K562 treated with DMSO at 1 percent for 4 hours (cell line): Measurements from ENCODE around the gene SYNGR3. TPM values are rescaled to one million over a fixed set of nuclear protein-coding genes. Genes with fewer than 3 reads are reported as not detected.

Experiments
- total RNA-seq: library from RNA; unstranded; fragments of 300-600 nt; gene quantifications from 2 replicates; pipeline ENCODE4 v1.2.3, GENCODE V29; 2022; ENCODE audit not compliant: insufficient read depth

SYNGR3 gene, protein sequence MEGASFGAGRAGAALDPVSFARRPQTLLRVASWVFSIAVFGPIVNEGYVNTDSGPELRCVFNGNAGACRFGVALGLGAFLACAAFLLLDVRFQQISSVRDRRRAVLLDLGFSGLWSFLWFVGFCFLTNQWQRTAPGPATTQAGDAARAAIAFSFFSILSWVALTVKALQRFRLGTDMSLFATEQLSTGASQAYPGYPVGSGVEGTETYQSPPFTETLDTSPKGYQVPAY
- total RNA-seq, result 30.6 and 35.1 TPM in 2 replicates

GRCh38 chr16:1989209-1990100 is at the start of gene SYNGR3:
Gene SYNGR3, plus strand, starts transcription at chr16:1989970. Its CDS starts 133 bp downstream, at chr16:1990103.

GRCh38 chr16:1942810-1943726 is 46.7 kb upstream of the SYNGR3 start, which contains the start of gene MSRB1:
Gene MSRB1, minus strand, starts transcription at chr16:1943199. Its CDS starts 43 bp downstream, at chr16:1943156.

GRCh38 chr16:1959269-1960039 is 30.3 kb upstream of the SYNGR3 start, which contains the start of gene NDUFB10:
Gene NDUFB10, plus strand, starts transcription at chr16:1959538. Its CDS starts 87 bp downstream, at chr16:1959625.

GRCh38 chr16:1964506-1965395 is 25.0 kb upstream of the SYNGR3 start, which contains the start of gene RPS2:
Gene RPS2, minus strand, starts transcription at chr16:1964826. Its CDS starts 201 bp downstream, at chr16:1964625.

GRCh38 chr16:1966460-1966859 is 23.3 kb upstream of the SYNGR3 start, which contains the start of gene RNF151:
Gene RNF151, plus strand, starts transcription at chr16:1966856. Its CDS starts 26 bp downstream, at chr16:1966882.

DNA sequence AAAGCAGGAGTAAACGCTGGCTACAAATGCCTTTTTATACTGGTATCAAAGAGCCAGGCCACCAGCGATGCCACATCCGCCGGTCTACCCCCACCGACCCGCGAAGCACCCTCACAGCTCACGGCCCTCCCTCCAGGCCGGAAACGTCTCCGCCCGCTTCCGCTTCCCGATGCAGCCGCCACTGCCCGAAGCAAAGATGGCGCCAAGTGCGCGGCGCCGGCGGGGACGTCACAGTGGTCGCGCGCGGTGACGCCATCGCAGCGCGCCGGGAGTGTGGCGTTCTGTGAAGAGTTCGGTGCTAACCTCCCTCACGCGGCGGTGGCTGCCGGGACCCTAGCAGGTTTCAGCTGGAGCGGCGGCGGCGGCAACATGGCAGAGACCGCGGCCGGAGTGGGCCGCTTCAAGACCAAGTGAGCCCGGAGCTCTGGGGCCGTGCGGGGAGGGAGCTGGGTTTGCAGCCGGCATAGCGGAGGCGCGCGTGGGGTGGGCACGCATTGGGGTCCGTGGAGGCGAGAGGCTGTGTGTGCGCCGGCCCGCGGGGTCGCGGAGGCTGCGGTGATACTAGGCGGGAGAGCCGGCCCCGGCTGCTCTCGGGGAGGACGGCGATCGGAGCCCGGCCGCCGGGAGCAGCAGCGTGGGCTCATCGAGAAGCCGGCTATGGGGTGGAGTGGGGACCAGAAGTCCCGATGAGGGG is 17.8 kb upstream of the SYNGR3 start, which contains the start of gene TBL3:
TBL3 (plus strand) TSS at position 258 of the 694 bp plus-strand sequence; CDS start at position 370, 112 bp downstream.

GRCh38 chr16:1981398-1981836 is 8.4 kb upstream of the SYNGR3 start, which contains the start of gene NOXO1:
Gene NOXO1, minus strand, starts transcription at chr16:1981469. Its CDS starts 290 bp downstream, at chr16:1981179.

GRCh38 chr16:1983544-1984346 is 6.0 kb upstream of the SYNGR3 start, which contains the start of gene GFER:
Gene GFER, plus strand, starts transcription at chr16:1984193. Its CDS starts 26 bp downstream, at chr16:1984219.

GRCh38 chr16:2009791-2010510 is 20.2 kb downstream of the SYNGR3 start, which contains the start of gene ZNF598:
Gene ZNF598, minus strand, starts transcription at chr16:2009821.

GRCh38 chr16:2019518-2019920 is 29.7 kb downstream of the SYNGR3 start, which contains the start of gene NPW:
Gene NPW, plus strand, starts transcription at chr16:2019785.

GRCh38 chr16:2026461-2027023 is 36.8 kb downstream of the SYNGR3 start, which contains the start of gene NHERF2:
Gene NHERF2, plus strand, starts transcription at chr16:2026902. Its CDS starts 104 bp downstream, at chr16:2027006.

Other genes starting within 250 kb of the SYNGR3 start
- gene NME3, start 218.4 kb upstream of the SYNGR3 start, total RNA-seq, result 64.2 and 84.8 TPM in 2 replicates
- 5.9 and 6.2 TPM in 2 replicates for gene EME2, start 217.2 kb upstream of the SYNGR3 start, total RNA-seq
- gene MRPS34, start 216.8 kb upstream of the SYNGR3 start, total RNA-seq, result 233 and 260 TPM in 2 replicates
- gene SPSB3, start 207.4 kb upstream of the SYNGR3 start, total RNA-seq, result 61.7 and 72.9 TPM in 2 replicates
- gene NUBP2, start 207.0 kb upstream of the SYNGR3 start, total RNA-seq, result 116 and 132 TPM in 2 replicates
- 0.61 and 0.96 TPM in 2 replicates for gene IGFALS, start 196.3 kb upstream of the SYNGR3 start, total RNA-seq
- gene HAGH, start 163.1 kb upstream of the SYNGR3 start, total RNA-seq, result 59.4 and 75.6 TPM in 2 replicates
- 12.5 and 17.8 TPM in 2 replicates for gene FAHD1, start 162.8 kb upstream of the SYNGR3 start, total RNA-seq
- 61.7 and 62.6 TPM in 2 replicates for gene MEIOB, start 117.8 kb upstream of the SYNGR3 start, total RNA-seq
- not detected in 2 replicates for gene HS3ST6, start 71.6 kb upstream of the SYNGR3 start, total RNA-seq
- gene MSRB1, start 46.8 kb upstream of the SYNGR3 start, total RNA-seq, result 55.4 and 70.9 TPM in 2 replicates
- 0.47 TPM in 1 of 2 replicates, not detected in the other for gene RPL3L, start 35.3 kb upstream of the SYNGR3 start, total RNA-seq
- gene NDUFB10, start 30.4 kb upstream of the SYNGR3 start, total RNA-seq, result 214 and 219 TPM in 2 replicates
- 6,829 and 8,005 TPM in 2 replicates for gene RPS2, start 25.1 kb upstream of the SYNGR3 start, total RNA-seq
- gene RNF151, start 23.1 kb upstream of the SYNGR3 start, total RNA-seq, result not detected in 2 replicates
- 41.9 and 47.0 TPM in 2 replicates for gene TBL3, start 17.9 kb upstream of the SYNGR3 start, total RNA-seq
- gene NOXO1, start 8.5 kb upstream of the SYNGR3 start, total RNA-seq, result not detected in 2 replicates
- 54.4 and 64.7 TPM in 2 replicates for gene GFER, start 5.8 kb upstream of the SYNGR3 start, total RNA-seq
- gene ZNF598, start 19.9 kb downstream of the SYNGR3 start, total RNA-seq, result 103 and 116 TPM in 2 replicates
- gene NPW, start 29.8 kb downstream of the SYNGR3 start, total RNA-seq, result 1.6 and 5.6 TPM in 2 replicates
- gene NHERF2, start 36.9 kb downstream of the SYNGR3 start, total RNA-seq, result 28.8 and 29.0 TPM in 2 replicates
- gene NTHL1, start 57.9 kb downstream of the SYNGR3 start, total RNA-seq, result 20.7 and 23.3 TPM in 2 replicates
- 42.5 and 52.7 TPM in 2 replicates for gene TSC2, start 58.0 kb downstream of the SYNGR3 start, total RNA-seq
- 67.2 and 116 TPM in 2 replicates for gene PKD1, start 145.9 kb downstream of the SYNGR3 start, total RNA-seq
- 3.5 and 3.9 TPM in 2 replicates for gene RAB26, start 158.7 kb downstream of the SYNGR3 start, total RNA-seq
- 103 and 117 TPM in 2 replicates for gene TRAF7, start 165.8 kb downstream of the SYNGR3 start, total RNA-seq
- gene CASKIN1, start 206.6 kb downstream of the SYNGR3 start, total RNA-seq, result 4.2 and 5.4 TPM in 2 replicates
- 73.7 and 84.0 TPM in 2 replicates for gene MLST8, start 215.5 kb downstream of the SYNGR3 start, total RNA-seq
- 4.9 and 16.4 TPM in 2 replicates for gene BRICD5, start 220.9 kb downstream of the SYNGR3 start, total RNA-seq
- 53.8 and 56.2 TPM in 2 replicates for gene PGP, start 224.9 kb downstream of the SYNGR3 start, total RNA-seq
- gene E4F1, start 233.6 kb downstream of the SYNGR3 start, total RNA-seq, result 33.2 and 37.1 TPM in 2 replicates
- gene DNASE1L2, start 246.5 kb downstream of the SYNGR3 start, total RNA-seq, result 5.4 and 6.1 TPM in 2 replicates